Esophagus (tissue), 2 donors: ENCODE results near the gene EPS8L3. TPM values are rescaled to one million over a fixed set of nuclear protein-coding genes. Genes with fewer than 3 reads are reported as not detected.

Source experiments
- H3K27ac ChIP-seq, 2 donors: one replicate each; pipeline ENCODE4 v1.5.1; 2013; ENCODE audit warnings: low read depth in 2 of 2, mild to moderate bottlenecking in 2 of 2, inconsistent platforms in 1 of 2, low read length in 1 of 2, moderate library complexity in 1 of 2
- H3K27me3 ChIP-seq, 2 donors: one replicate each; pipeline ENCODE4 v1.6.1; 2013; ENCODE audit warnings: low read length in 2 of 2, control low read depth in 1 of 2, mild to moderate bottlenecking in 1 of 2; ENCODE audit not compliant: insufficient read depth in 2 of 2, control insufficient read depth in 1 of 2
- H3K36me3 ChIP-seq, 2 donors: one replicate each; pipeline ENCODE4 v1.6.1; 2013; ENCODE audit warnings: low read length in 1 of 2; ENCODE audit not compliant: control insufficient read depth in 2 of 2, insufficient read depth in 2 of 2
- H3K4me1 ChIP-seq, 2 donors: one replicate each; pipeline ENCODE4 v1.6.1; 2013; ENCODE audit warnings: low read length in 1 of 2; ENCODE audit not compliant: control insufficient read depth in 2 of 2, insufficient read depth in 2 of 2
- H3K4me3 ChIP-seq, 2 donors: one replicate each; pipeline ENCODE4 v1.5.1; 2013; ENCODE audit warnings: low read length in 2 of 2, mild to moderate bottlenecking in 2 of 2, low read depth in 1 of 2, moderate library complexity in 1 of 2
- H3K9me3 ChIP-seq, 2 donors: one replicate each; pipeline ENCODE4 v1.6.1; 2013; ENCODE audit warnings: mild to moderate bottlenecking in 2 of 2, low read depth in 1 of 2, low read length in 1 of 2, moderate library complexity in 1 of 2; ENCODE audit not compliant: control insufficient read depth in 2 of 2, insufficient read depth in 1 of 2
- WGBS, 2 donors: extraction: QIAGEN DNeasy Blood & Tissue Kit; methylation state at CpG; one replicate each; pipeline ENCODE4 v1.1.7; 2013; 5-methylcytosine and 5-hydroxymethylcytosine counted together
- polyA plus RNA-seq, 2 donors: library from polyadenylated mRNA; stranded (reverse); fragments of 200-250 nt; gene quantifications; one replicate each; pipeline ENCODE4 v1.2.3, GENCODE V29; 2013
- donor health status: healthy with polysubstance abuse.
- donor health status: Bipolar disorder and iron deficiency.

EPS8L3 gene
- polyA plus RNA-seq, 2 donors = 0.10 to 0.28 TPM

DNA sequence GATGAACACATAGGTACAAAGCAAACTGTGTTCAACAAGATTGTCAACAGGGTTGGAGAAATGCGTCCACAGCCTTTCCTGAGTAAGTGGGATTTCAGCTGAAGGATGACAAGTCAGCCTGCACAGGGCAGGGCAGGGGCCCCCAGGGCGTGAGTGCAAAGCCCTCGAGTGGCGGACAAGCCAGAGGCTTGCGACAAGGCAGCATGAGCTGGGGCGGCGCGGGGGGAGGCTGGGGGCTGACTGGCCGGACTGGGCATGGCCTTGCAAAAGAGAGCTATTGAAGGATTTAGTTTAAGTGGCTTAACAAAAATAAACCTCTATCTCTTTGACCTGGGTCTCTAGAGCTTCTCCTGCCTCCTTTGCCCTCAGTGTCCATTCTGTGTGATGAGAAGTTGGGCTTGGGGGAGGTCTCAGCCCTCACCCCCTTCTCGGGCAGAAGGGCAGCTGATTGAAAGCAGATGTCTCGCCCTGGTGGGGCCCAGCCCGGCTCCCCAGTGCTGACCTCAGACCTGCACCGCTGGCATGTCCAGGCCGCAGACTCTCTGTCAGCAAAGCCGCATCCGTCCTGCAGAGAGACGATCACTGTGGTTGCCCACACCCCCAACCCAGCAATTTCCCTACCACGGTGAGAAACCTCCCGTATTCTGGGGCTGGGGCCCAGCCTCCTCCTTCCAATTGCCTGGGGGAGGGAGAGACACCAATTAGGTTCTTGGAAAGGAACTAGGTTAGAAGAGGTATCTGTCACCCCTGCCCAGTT is 24.3 kb upstream of the EPS8L3 start:
- peaks cover 15 to 31% of the 10 kb centered on the region in 2 donors for H3K4me1 ChIP-seq
- WGBS, 2 donors = 91 to 92% methylated on average over 19 of the region's 19 CpGs
- peak overlapping the region in 1 of 2 donors; percentile 66 for H3K27ac ChIP-seq

DNA sequence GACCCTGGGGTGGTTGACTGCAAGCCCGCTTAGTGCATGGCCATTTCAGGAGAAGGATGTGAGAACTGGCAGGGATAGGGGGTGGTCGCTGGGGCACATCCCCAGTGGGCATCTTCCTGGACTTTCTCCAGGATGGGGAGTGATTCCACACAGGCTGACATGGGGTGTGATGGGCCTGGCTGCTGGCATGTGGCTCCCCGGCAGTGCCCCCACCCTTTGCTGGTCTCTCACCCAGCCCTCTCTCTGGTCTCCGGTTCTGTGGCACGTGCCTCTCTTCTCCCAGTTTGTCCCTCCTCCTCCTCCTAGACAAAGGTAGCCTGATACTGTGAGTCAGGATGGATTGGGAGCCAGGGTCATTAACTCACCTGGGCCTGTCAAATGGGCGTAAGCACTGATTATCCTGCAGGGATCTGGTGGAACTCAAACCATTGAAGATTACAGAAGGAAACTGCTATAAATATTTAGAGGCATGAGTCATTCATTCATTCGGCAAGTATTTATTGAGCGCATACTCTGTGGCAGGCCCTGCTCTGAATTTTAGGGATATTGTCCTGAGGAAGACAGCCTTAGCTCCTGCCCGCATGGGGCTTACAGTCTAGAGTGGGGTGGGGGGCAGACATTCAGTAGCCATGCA is 23.6 kb upstream of the EPS8L3 start:
- Histone ChIP-seq H3K27me3 (no peaks in the 10 kb centered on the region), H3K9me3 (no peaks in the 10 kb centered on the region), H3K4me3 (no peak overlapping the region), H3K27ac (peak overlapping the region; percentile 67 to 84), H3K36me3 (no peaks in the 10 kb centered on the region), H3K4me1 (peaks cover 19 to 30% of the 10 kb centered on the region in 2 donors)
- WGBS, 2 donors = 67 to 74% methylated on average over 9 of the region's 9 CpGs

More for the DNA sequence above, 24.3 kb upstream of the EPS8L3 start:
- Histone ChIP-seq H3K36me3 (no peaks in the 10 kb centered on the region), H3K27me3 (no peaks in the 10 kb centered on the region), H3K4me3 (no peak overlapping the region), H3K9me3 (no peaks in the 10 kb centered on the region)

DNA sequence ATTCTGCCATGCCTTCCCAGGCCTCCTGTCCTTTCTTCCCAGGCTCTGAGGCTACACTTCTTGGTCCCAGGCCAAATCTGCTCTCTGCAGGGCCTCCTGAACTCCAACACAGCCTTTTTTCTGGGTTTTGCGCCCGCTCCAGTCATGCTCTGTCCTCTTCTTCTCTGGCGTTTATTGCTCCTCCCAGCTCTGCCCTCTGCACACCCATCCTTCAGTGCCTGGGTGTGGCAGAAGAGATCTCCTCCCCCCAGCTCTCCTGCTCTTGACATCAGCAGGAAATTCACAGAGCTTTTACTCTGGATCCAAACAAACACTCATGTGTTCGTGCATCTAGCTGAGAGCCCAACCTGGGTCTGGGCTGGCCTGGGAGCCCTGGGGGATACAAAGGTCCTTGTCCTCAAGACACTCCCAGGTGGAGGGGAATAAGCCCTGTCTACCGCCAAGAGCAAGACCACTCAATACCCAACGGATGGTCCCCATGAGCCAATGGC is 22.9 kb upstream of the EPS8L3 start:
- peak overlapping the region; percentile 67 to 84 for H3K27ac ChIP-seq
- peaks cover 17 to 24% of the 10 kb centered on the region in 2 donors for H3K4me1 ChIP-seq

DNA sequence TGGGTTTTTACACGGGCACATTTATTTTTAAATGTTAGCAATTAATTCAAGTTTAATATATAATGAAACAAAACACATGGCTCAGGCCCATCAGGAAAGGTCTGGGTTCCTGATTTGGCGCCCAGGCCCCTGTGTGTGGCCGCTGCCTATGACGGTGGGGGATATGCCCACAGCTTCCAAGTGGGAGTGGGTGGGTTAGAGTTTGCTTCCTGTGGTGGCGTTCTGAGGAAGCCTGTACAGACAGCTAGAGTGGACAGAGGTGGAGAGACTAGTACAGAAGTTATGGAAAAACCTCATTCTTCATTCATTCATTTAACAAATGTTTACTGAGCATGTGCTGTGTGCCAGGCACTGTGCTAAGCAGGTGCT is 22.4 kb upstream of the EPS8L3 start:
- H3K4me1 ChIP-seq = peaks cover 17 to 24% of the 10 kb centered on the region in 2 donors
- 69 to 74% methylated on average over 5 of the region's 5 CpGs for WGBS, 2 donors

More for the DNA sequence above, 22.9 kb upstream of the EPS8L3 start:
- no peak overlapping the region for H3K4me3 ChIP-seq
- H3K36me3 ChIP-seq = no peaks in the 10 kb centered on the region
- H3K9me3 ChIP-seq = no peaks in the 10 kb centered on the region
- WGBS, 2 donors = 61 to 64% methylated on average over 6 of the region's 6 CpGs
- no peaks in the 10 kb centered on the region for H3K27me3 ChIP-seq

DNA sequence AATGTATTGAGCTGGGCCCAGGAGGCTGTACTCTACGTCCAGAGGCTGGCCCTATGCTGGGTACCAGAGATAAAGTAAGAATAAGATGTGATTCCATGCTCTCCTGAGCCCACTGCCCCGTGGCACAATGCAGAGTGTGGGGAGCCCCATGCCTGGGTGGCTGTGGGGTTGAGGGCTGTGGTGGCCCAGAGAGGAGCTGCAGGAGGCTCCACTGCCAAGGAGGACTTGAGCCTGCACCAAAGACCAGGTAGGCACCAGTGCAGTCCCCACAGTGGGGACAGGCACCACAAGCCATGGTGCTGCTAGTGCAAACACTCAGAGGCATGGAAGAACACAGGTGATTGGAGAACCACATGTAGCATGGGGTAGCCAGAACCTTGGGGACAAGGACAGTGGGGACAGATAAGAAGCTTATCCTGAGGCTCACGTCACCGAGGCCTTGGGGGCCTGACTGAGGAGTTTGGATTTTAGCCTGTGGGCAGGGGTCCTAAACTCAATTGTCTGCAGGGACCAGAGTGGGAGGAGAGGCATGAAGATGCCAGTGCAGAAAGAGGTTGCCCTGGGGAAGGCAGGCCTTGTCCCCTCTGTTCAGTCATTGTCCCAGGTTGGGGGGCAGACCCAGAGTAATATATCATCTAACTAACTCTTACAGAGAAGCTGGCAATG is 21.9 kb upstream of the EPS8L3 start:
- H3K4me1 ChIP-seq = peaks cover 17 to 24% of the 10 kb centered on the region in 2 donors
- H3K4me3 ChIP-seq = no peak overlapping the region
- H3K36me3 ChIP-seq = no peaks in the 10 kb centered on the region
- H3K27ac ChIP-seq = no peak overlapping the region
- 89 to 93% methylated on average over 4 of the region's 4 CpGs for WGBS, 2 donors
- H3K27me3 ChIP-seq = no peaks in the 10 kb centered on the region
- H3K9me3 ChIP-seq = no peaks in the 10 kb centered on the region

More for the DNA sequence above, 22.4 kb upstream of the EPS8L3 start:
- Histone ChIP-seq H3K27ac (peak overlapping the region in 1 of 2 donors; percentile 84), H3K9me3 (no peaks in the 10 kb centered on the region), H3K27me3 (no peaks in the 10 kb centered on the region), H3K36me3 (no peaks in the 10 kb centered on the region), H3K4me3 (no peak overlapping the region)

DNA sequence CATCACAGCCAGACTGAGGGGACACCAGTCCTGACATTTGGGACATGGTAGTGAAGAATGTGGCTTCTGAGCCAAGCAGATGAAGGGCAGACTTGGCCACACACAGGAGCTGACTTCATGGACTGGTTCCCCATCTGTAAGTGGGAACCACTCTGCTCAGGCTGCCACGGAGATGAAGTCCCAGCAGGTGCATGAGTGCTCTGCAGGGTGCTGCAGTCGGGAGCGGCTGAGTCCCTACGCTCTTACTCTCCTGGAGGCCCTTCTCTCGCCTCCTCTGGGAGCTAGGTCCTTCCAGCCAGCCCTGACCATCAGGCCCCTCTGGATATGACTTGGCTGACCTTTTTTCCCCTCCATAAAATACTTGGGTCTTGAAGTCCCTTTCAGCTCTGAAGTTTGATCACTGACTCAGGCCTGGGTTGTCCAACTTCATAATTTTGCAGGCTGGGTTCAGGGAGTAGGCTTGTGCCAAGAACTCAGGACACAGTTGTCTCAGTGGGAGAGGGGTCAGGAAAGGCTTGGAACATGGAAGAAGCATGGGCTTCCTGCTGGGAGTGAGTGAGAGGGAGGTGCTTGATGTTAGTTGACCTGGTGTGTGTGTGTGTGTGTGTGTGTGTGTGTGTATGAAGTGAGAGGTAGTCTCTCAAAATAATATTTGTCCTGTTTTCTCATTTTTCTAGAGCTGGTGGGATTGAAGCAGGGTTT is 21.0 kb upstream of the EPS8L3 start:
- H3K9me3 ChIP-seq = no peaks in the 10 kb centered on the region
- H3K27me3 ChIP-seq = no peaks in the 10 kb centered on the region
- 90 to 95% methylated on average over 5 of the region's 5 CpGs for WGBS, 2 donors
- H3K4me1 ChIP-seq = peaks cover 17 to 24% of the 10 kb centered on the region in 2 donors
- H3K27ac ChIP-seq = no peak overlapping the region
- H3K4me3 ChIP-seq = no peak overlapping the region
- no peaks in the 10 kb centered on the region for H3K36me3 ChIP-seq

DNA sequence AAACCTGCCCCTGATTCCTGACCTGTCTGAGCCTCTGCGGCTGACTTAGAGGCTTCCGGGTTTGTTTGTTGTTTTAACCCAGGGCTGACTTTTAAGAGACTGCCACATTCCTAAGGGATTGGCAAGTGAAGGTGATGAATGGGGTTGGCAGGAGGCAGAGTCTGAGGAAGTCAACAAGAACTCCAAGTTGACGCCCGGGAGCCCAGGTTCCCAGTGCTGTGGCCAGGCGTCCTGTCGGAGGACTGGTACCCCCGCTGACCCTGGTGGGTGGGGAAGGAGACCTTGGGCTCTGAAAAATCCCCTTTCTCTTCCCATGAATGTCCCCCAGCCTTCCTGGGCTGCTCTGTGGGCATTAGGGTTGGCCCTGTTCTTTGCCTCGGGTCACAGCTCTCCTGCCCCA is 19.7 kb upstream of the EPS8L3 start:
- Histone ChIP-seq H3K27ac (peak overlapping the region; percentile 40 to 78), H3K4me1 (peaks cover 13 to 19% of the 10 kb centered on the region in 2 donors), H3K4me3 (no peak overlapping the region), H3K27me3 (no peaks in the 10 kb centered on the region), H3K9me3 (no peaks in the 10 kb centered on the region), H3K36me3 (no peaks in the 10 kb centered on the region)
- 23 to 34% methylated on average over 8 of the region's 8 CpGs for WGBS, 2 donors

DNA sequence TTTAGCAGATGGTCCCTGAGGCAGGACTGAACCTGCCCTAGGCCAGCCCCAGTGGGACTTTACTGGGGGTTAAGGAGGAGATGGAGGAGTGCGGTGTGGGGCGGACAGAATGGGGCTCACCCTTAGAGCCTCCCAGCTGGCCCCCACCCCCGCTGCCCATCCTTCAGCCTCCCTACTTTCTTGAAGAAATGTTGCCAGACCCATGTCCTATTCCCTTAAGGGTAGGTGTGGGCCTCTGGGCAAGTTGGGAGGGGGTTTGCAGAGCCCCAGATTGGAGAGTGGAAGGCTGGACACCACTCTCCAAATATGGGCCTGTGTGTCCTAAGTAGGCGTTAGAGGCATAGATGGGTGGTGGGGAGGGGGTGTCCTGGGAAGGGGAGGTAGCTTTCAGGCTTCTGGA is 19.2 kb upstream of the EPS8L3 start:
- peak overlapping the region; percentile 9 to 70 for H3K27ac ChIP-seq
- no peaks in the 10 kb centered on the region for H3K27me3 ChIP-seq
- H3K9me3 ChIP-seq = no peaks in the 10 kb centered on the region
- no peaks in the 10 kb centered on the region for H3K36me3 ChIP-seq
- H3K4me3 ChIP-seq = no peak overlapping the region
- H3K4me1 ChIP-seq = peaks cover 10 to 19% of the 10 kb centered on the region in 2 donors
- WGBS, 2 donors = 58 to 59% methylated on average over 4 of the region's 4 CpGs

DNA sequence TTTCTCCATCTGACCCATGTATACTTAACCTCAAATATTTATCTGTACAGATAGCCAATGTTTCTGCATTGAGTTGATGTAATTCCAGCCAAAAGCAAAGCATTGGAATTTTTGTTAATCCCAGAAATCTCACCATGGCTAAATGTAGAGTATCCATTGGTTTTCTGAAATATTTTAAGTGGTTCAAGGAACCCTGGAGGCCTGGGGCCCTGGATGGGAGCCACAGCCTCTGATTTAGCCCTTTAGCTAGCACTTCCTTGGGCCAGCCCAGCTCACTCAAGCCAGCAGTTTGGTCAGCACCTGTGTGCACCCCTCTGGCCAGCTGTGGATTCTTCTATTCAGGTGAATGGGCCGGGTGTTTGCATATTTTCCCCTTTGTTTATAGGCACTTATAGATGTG is 18.8 kb upstream of the EPS8L3 start:
- Histone ChIP-seq H3K36me3 (no peaks in the 10 kb centered on the region), H3K27ac (peak overlapping the region in 1 of 2 donors; percentile 9), H3K9me3 (no peaks in the 10 kb centered on the region), H3K4me1 (peaks cover 10 to 19% of the 10 kb centered on the region in 2 donors), H3K27me3 (no peaks in the 10 kb centered on the region), H3K4me3 (no peak overlapping the region)
- 32 to 33% methylated on average over 1 of the region's 1 CpG for WGBS, 2 donors
